Measurements from ENCODE around the gene DDX10. TPM values are rescaled to one million over a fixed set of nuclear protein-coding genes. Genes with fewer than 3 reads are reported as not detected.
"Not testable (repeated sequence)": the region's sequence is repeated elsewhere in the genome, so short reads cannot be mapped to it uniquely, and the experiment has no call there.

Gene DDX10
- total RNA-seq, 1 experiment from 2014 or later: 78.3 TPM

GRCh38 chr11:108768964-108769363 lies 104.1 kb downstream of the DDX10 start:
- Histone ChIP-seq H3K27me3 (replicated peaks; ENCODE audit: control insufficient read depth, insufficient read depth, low read length) (no peaks in the 10 kb centered on the region), H3K36me3 (ENCODE audit: control insufficient read depth, insufficient read depth, low read length) (no peaks in the 10 kb centered on the region), H3K4me1 (no peaks in the 10 kb centered on the region), H3K4me3 (ENCODE audit: low read depth, low read length) (no peak overlapping the region), H3K9me3 (peaks cover 2% of the 10 kb centered on the region; the same call in 1 of the 2 replicates)
- intact Hi-C loops (cut with micrococcal nuclease; ENCODE audit: unreplicated experiment): no loop called here
- Mint-ChIP-seq H3K27ac (ENCODE audit: unreplicated experiment) (no peak overlapping the region), H3K9me3 (ENCODE audit: unreplicated experiment) (no peaks in the 10 kb centered on the region), H3K4me1 (ENCODE audit: low read depth, unreplicated experiment) (no peaks in the 10 kb centered on the region), H3K4me3 (ENCODE audit: unreplicated experiment) (no peak overlapping the region), H3K27me3 (ENCODE audit: insufficient read depth, unreplicated experiment) (no peaks in the 10 kb centered on the region), H3K36me3 (ENCODE audit: insufficient read depth, unreplicated experiment) (peaks cover 7% of the 10 kb centered on the region)
- CTCF ChIA-PET: no interaction called here
- no peak for TF ChIP-seq CTCF (IDR thresholded peaks at IDR 0.05; ENCODE audit: insufficient read depth in 1 of 2, low read depth in 1 of 2, low read length in 1 of 2, severe bottlenecking in 1 of 2, unreplicated experiment in 1 of 2)
- no TSS peak for BruUV-seq (replicated peaks)
- DNase-seq: no peak
- POLR2A ChIA-PET: no interaction called here

DNA sequence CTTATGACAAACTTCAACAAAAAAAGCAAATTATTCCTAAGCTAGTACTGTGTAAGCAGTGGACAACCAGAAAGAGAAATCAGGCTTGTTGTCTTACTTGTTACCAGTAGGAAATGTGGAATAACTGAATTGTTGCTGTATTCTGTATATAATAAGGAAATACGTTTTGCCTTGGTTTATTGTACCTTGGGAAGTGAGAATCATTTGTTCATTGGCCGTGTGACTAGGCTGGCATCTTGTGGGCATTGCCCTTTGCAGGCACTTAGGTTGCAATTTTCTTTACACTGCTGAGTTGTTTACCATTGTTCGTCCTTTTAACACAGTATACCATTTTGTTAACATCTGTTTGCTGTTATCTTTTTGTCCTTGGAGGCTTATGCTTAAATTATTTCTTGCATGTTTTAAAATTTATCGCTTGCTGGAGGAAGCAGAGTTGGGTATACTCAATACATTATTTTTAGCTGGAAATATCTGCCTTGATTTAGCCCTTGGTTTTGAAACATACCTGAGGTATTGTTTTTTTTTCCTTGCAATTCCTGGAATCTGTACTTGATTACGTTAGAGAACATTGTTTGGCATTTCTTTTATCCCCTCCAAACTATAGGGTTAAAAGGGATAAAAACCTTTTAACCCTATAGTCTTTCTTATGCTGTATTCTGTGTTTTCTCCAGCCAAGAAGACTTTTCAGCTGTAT lies 109.3 kb downstream of the DDX10 start:
- Histone ChIP-seq H3K4me3 (ENCODE audit: low read depth, low read length) (no peak overlapping the region), H3K9me3 (no peaks in the 10 kb centered on the region), H3K36me3 (ENCODE audit: control insufficient read depth, insufficient read depth, low read length) (no peaks in the 10 kb centered on the region), H3K27me3 (replicated peaks; ENCODE audit: control insufficient read depth, insufficient read depth, low read length) (no peaks in the 10 kb centered on the region), H3K4me1 (peaks cover 9% of the 10 kb centered on the region; the same call in 1 of the 2 replicates)
- intact Hi-C loops (cut with micrococcal nuclease; ENCODE audit: unreplicated experiment): no loop called here
- ChIA-PET POLR2A (no interaction called here), CTCF (interaction anchor here (0.7 kb wide), 1 partner anchor 40 kb away, joined by 3 read pairs; no protein-coding TSS in a partner anchor)
- no TSS peak for BruUV-seq (replicated peaks)
- H3K9me3 Mint-ChIP-seq (ENCODE audit: unreplicated experiment): peaks cover 10% of the 10 kb centered on the region
- H3K27me3 Mint-ChIP-seq (ENCODE audit: insufficient read depth, unreplicated experiment): no peaks in the 10 kb centered on the region
- no peak overlapping the region for H3K4me3 Mint-ChIP-seq (ENCODE audit: unreplicated experiment)
- H3K36me3 Mint-ChIP-seq (ENCODE audit: insufficient read depth, unreplicated experiment): peaks cover 7% of the 10 kb centered on the region
- H3K27ac Mint-ChIP-seq (ENCODE audit: unreplicated experiment): no peak overlapping the region
- no peak for DNase-seq
- peaks cover 7% of the 10 kb centered on the region for H3K4me1 Mint-ChIP-seq (ENCODE audit: low read depth, unreplicated experiment)
- no peak for TF ChIP-seq CTCF (IDR thresholded peaks at IDR 0.05; ENCODE audit: insufficient read depth in 1 of 2, low read depth in 1 of 2, low read length in 1 of 2, severe bottlenecking in 1 of 2, unreplicated experiment in 1 of 2)

DNA sequence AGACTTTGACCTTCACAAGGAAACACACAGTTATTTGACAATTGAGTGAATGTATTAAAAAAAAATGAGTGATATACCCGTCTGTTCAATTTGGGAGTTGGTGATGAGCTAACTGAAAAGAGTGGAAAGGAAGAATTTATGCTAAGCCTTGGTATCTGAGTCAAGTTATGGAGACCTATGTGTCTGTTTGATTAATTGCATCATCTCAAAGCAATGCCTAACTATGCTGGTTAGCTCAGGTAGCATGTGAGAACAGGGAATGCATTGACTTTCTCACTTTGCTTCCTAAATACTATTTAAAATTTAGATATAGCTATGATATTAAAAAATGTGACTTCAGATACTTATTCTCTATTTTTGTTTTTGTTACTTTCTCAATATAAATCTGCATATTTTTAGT lies 110.5 kb downstream of the DDX10 start:
- Mint-ChIP-seq H3K36me3 (ENCODE audit: insufficient read depth, unreplicated experiment) (peaks cover 5% of the 10 kb centered on the region), H3K4me1 (ENCODE audit: low read depth, unreplicated experiment) (peaks cover 7% of the 10 kb centered on the region), H3K4me3 (ENCODE audit: unreplicated experiment) (no peak overlapping the region), H3K9me3 (ENCODE audit: unreplicated experiment) (peaks cover 10% of the 10 kb centered on the region), H3K27ac (ENCODE audit: unreplicated experiment) (no peak overlapping the region), H3K27me3 (ENCODE audit: insufficient read depth, unreplicated experiment) (no peaks in the 10 kb centered on the region)
- POLR2A ChIA-PET: no interaction called here
- DNase-seq: no peak
- intact Hi-C loops (cut with micrococcal nuclease; ENCODE audit: unreplicated experiment): no loop called here
- CTCF ChIA-PET: interaction anchor here (0.7 kb wide), 1 partner anchor 41 kb away, joined by 3 read pairs; no protein-coding TSS in a partner anchor
- peaks cover 9% of the 10 kb centered on the region; the same call in 1 of the 2 replicates for H3K4me1 ChIP-seq
- H3K36me3 ChIP-seq (ENCODE audit: control insufficient read depth, insufficient read depth, low read length): no peaks in the 10 kb centered on the region
- no peaks in the 10 kb centered on the region for H3K9me3 ChIP-seq
- no TSS peak for BruUV-seq (replicated peaks)
- H3K27me3 ChIP-seq (replicated peaks; ENCODE audit: control insufficient read depth, insufficient read depth, low read length): no peaks in the 10 kb centered on the region
- no peak overlapping the region for H3K4me3 ChIP-seq (ENCODE audit: low read depth, low read length)
- no peak for TF ChIP-seq CTCF (IDR thresholded peaks at IDR 0.05; ENCODE audit: insufficient read depth in 1 of 2, low read depth in 1 of 2, low read length in 1 of 2, severe bottlenecking in 1 of 2, unreplicated experiment in 1 of 2)

GRCh38 chr11:108779147-108779546 lies 114.3 kb downstream of the DDX10 start:
- BruUV-seq (replicated peaks); H3K4me3 Mint-ChIP-seq (ENCODE audit: unreplicated experiment); H3K4me1 Mint-ChIP-seq (ENCODE audit: low read depth, unreplicated experiment); H3K4me1 ChIP-seq; H3K36me3 ChIP-seq (ENCODE audit: control insufficient read depth, insufficient read depth, low read length); DNase-seq; H3K4me3 ChIP-seq (ENCODE audit: low read depth, low read length); H3K9me3 ChIP-seq; H3K36me3 Mint-ChIP-seq (ENCODE audit: insufficient read depth, unreplicated experiment); CTCF ChIA-PET; H3K27me3 ChIP-seq (replicated peaks; ENCODE audit: control insufficient read depth, insufficient read depth, low read length); H3K27ac Mint-ChIP-seq (ENCODE audit: unreplicated experiment); POLR2A ChIA-PET; H3K27me3 Mint-ChIP-seq (ENCODE audit: insufficient read depth, unreplicated experiment); intact Hi-C loops (cut with micrococcal nuclease; ENCODE audit: unreplicated experiment); H3K9me3 Mint-ChIP-seq (ENCODE audit: unreplicated experiment): not testable (repeated sequence)

Measured in Caco-2 (cell line).